NCI-H2196 (cell line): ENCODE results near the gene PAN2.
"Not testable (repeated sequence)": the region's sequence is repeated elsewhere in the genome, so short reads cannot be mapped to it uniquely, and the experiment has no call there.

Experiments
- DNase-seq: peaks from one replicate; lab custom pipeline; 2025; ENCODE audit not compliant: unreplicated experiment; lab: John Stamatoyannopoulos, UW

PAN2 gene

DNA sequence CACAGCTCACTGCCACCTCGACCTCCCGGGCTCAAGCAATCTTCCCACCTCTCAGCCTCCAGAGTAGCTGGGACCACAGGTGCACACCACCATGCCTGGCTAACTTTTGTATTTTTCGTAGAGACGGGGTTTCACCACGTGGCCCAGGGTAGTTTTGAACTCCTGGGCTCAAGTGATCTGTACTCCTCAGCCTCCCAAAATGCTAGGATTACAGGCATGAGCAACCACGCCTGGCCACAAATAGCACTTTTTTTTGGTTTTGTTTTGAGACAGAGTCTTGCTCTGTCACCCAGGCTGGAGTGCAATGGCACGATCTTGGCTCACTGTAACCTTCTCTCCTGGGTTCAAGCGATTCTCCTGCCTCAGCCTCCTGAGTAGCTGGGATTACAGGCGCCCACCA lies 13.5 kb upstream of the PAN2 start:
- DNase-seq, result not testable (repeated sequence)

DNA sequence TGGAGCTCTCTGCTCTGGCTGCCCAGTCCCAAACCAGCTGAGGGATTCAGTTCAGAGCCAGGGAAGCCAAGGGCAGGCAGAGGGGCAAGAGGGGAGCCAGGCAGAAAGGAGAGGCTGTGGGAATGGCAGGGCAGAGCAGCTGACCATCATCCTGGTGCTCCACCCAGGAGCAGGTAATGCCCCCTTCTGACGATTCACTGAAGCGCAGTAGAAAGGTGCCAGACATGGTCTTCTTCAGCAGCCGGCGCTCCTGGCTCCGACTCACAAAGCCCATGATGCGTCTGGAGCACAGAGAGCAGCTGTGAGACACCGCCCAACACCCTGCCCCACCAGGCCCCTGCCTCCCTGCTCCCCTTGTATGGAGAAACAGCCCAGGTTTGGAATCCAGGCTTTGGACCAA lies 12.9 kb upstream of the PAN2 start:
- peak; percentile 7 for DNase-seq

DNA sequence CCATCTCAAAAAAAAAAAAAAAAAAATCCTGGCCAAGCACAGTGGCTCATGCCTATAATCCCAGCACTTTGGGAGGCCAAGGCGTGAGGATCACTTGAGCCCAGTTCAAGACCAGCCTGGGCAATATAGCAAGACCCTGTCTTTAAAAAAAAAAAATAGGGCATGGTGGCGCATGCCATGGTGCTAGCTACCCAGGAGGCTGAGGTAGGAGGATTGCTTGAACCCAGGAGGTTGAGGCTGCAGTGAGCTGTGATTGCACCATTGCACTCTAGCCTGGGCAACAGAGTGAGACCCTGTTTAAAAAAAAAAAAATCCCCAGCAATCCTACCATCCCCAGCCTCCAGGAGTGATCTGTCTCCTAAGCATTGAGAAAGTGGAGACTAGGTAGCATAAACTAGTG lies 8.5 kb upstream of the PAN2 start:
- not testable (repeated sequence) for DNase-seq

DNA sequence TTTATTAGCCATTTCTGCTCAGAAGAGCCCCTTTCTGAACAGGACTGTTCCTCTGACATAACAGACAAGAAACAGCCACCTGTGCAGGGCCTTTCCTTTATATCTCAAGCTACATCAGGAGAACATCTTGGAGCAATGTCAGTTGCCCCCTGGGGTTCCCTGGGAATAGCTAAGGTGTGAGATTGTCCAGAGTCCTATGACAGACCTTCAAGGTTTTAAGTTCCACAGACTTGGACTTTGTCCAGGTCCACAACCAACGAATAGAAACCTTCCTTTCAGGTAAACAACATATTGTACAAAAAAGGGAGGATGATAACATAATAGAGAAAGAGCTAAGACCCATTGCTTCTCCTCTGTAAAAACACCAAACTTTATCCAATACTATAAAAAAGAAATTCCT lies 7.8 kb upstream of the PAN2 start:
- no peak for DNase-seq

DNA sequence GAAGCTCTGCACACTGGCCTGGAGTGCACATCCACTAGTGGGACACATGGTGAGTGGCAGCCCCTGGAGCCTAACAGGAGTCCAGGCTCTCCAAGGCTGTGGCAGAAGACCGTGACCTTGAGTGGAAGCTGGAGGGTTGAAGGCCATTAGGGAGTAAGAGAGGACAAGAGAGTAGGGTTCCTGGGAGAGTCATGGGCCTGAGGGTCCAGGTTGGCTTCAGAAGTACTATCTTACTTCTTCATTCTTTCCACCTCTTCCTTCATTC lies 5.3 kb upstream of the PAN2 start:
- no peak for DNase-seq

DNA sequence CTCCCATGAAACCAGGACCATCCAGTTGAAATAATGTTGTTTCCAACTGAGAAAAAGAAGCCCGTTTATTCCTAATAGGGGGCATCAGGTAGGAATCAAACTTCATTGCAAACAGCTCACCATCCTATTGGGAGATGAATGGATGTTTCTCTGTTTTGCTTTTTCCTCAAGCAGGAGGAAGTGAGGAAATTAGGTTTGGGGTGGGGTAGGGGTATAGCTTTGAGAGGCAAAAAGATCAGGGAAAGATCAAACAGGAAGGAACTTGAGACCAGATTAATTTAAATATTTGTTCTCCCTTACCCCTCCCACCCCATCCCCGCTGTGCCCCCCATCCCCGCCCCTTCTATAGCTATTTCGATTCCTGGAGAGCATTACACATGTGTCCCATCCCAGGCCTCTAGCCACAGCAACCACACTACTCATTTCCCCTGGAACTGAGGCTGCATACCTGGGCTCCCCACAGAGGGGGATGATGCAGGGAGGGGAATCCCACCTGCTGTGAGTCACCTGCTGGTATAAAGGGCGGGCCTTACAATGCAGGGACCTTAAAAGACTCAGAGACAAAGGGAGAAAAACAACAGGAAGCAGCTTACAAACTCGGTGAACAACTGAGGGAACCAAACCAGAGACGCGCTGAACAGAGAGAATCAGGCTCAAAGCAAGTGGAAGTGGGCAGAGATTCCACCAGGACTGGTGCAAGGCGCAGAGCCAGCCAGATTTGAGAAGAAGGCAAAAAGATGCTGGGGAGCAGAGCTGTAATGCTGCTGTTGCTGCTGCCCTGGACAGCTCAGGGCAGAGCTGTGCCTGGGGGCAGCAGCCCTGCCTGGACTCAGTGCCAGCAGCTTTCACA lies 4.7 kb upstream of the PAN2 start, which contains the start of gene IL23A:
IL23A (plus strand) TSS at position 577 of the 850 bp plus-strand sequence; CDS start at position 738, 161 bp downstream.
- DNase-seq, result no peak

DNA sequence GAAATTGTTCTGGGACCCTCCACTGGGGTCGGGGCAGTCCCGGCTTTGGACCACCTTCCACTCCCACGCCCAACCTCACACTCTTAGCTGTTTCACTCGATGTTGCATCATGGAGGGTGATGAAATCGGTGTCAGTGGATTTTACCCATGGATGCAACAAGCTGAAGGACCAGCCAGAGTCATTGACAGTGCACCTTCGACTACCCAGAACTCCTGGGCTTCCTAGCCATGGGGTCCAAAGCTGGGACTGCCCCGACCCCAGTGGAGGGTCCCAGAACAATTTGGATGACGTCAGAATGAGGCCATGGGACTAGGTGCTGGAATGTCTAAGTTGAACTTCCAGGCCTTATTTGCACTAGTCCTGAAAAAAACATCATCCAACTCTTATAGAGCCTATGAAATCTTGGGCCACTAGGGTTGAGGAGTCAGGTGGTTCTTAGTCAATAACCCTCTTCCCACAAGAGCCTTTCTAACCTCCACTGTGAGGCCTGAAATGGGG lies 4.0 kb upstream of the PAN2 start:
- no peak for DNase-seq

DNA sequence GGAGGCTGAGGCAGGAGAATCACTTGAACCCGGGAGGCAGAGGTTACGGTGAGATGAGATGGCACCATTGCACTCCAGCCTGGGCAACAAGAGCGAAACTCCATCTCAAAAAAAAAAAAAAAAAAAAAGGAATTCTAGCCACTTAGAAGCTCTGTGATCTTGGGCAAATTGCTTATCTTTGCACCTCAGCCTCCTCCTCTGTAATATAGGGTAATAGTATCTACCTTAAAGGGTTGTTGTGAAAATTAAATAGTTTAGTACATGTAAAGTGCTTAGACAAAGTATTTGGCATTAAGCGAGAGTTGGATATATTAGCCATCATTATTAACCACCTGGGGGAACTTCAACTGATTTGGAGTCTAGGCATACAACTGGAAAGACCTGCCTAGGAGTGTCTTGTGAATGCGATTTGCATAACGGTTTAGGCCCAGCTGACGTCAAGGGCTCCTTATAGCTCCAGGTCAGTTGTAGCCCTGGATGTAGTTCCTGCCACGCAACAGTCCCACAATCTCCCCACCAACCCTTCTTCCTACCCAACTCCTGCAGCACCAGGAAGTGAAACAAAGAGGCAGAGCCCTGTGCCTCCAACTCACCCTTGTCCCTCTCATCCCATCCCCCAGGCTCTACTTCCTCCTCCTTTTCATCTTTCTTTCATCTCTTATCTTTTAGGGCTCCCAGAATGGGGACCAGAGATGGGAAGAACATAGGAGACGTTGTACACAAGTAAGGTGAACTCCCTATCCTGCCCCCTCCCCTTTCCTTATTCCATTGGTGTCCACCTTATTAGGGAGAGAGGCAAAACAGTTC lies 2.8 kb upstream of the PAN2 start:
- no peak for DNase-seq

DNA sequence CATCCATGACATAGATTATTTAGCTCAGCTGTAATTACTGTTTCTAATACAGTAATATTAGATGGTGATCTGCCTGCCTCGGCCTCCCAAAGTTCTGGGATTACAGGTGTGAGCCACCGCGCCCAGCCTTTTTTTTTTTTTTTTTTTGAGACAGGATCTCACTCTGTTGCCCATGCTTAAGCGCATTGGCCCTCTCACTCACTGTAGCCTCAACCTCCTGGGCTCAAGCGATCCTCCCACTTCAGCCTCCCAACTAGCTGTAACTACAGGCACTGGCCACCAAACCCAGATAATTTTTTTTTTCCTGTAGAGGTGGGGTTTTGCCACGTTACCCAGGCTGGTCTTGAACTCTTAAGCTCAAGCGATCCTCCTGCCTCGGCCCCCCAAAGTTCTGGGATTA lies 1.7 kb upstream of the PAN2 start:
- not testable (repeated sequence) for DNase-seq

DNA sequence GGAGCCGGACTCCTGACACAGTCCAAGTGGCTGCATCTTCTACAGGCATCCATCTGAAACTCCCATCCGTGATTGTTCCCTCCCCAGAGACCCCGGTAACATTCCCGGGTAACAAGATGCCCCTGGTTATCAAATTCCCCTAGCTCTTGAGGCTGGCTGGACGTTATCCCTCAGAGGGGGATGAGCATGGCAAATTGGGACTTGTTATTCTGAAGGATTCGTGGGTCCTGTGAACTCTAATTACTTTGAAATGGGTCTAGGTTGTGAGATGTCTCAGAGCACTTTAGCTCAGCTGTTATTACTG lies 642 bp upstream of the PAN2 start:
- DNase-seq, result no peak

DNA sequence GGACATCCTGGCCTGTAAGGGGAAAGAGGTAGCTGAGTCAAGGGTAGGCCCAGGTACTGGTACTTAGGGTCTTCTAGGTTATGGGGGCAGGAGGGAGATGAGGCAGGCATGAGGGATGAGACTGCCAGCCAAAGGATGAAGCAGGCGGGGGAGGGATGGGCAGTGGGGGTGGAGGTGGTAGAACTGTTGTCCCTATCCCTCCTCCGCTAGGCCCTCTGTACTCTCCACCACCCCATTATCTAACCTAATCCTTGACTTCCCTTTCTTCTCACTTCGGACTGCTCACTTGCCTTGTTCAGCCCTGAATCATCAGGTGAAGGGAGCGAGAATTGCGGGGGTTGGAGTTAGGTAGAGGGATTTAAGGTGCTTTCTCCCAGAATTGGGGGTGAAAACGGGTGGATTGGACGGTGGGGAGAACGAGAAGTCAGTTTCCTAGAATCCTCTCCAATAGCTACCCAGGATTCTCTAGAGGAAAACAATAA lies 562 bp downstream of the PAN2 start:
- no peak for DNase-seq

DNA sequence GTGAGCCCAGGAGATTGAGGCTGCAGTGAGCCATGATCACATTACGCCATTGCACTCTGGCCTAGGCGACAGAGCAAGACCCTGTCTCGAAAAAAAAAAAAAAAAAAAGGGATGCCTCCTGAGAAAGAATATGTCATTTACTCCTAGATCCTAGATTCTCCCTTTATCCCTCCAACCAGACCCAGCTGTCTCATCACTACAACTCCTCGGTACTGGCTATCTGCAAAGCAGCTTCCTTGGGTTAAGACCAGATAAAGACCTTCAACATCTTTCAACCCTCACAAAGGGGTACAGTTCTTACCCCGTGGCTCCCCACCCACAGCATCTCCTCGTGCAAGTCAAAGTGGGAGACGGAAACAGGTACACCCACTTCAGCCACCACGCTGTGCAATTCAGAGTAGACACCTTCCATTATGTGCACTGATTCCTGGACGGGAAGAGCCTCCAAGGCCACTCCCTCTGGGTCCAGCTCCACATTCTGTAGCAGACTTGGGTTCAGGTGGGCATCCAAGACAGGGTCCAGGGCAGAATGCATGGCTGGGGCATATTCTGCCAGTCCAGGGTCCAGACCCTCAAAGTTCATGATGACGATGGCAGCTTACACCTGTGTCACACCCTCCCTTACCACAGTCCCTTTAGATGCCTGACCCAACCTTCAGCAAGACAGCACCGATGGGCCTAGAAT lies 1.1 kb downstream of the PAN2 start:
- no peak for DNase-seq

DNA sequence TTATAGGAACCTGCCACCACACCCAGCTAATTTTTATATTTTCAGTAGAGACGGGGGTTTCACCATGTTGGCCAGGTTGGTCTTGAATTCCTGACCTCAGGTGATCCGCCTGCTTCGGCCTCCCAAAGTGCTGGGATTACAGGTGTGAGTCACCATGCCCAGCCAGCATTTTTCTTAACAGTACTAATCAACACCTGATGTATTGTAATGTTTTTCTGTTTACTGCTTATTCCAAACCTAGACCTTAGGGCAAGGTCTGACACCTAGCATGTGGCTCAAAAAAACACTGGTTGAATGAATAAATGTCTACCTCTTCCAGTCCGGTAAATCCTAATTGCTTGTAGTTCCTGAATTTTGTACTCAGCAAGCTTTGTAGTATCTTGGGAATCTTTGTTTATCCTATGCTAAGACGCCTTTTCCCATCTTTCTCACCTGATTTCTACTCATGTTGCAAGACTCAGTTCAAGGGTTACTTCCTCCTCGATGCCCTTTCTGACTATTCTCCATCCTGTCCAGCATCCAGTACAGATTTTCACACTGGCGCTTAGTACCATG lies 2.8 kb downstream of the PAN2 start:
- no peak for DNase-seq

DNA sequence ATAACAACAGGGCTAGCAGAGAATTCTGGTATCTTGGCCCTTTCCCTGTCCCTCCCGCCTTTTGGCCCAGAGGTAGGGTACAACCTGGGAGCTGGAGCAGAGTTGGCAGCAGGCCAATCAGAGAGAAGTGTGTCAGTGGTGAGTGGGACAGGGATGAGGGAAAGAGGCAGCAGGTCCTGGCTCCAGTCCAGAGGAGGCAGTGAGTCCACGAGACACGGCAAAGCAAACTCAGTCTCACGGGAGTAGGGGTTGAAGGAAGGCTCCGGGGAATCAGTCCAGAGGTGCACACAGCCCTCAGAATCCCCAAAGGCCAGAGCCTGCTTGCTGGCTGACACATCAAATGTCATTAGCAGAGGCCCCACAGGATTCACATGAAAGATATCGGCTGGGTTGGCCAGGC lies 7.3 kb downstream of the PAN2 start:
- no peak for DNase-seq

DNA sequence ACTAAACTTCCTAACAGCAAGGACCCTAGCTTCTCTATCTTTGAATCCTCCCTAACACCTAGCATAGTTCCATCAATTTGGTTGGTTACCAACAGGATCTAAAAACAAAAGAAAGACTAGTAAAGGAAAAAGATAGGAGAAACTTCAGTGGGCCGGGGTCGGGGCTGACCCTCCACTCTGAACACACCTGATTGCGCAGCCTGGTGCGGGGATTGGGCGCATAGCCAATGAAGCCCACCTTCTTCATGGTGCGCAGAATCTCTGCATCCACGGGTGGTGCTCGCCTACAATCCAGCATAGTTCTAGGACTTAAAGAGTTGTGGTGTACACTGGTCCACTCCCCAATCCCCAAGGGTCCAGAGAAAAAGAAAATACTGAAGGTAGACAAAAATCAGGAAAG lies 7.7 kb downstream of the PAN2 start:
- no peak for DNase-seq

DNA sequence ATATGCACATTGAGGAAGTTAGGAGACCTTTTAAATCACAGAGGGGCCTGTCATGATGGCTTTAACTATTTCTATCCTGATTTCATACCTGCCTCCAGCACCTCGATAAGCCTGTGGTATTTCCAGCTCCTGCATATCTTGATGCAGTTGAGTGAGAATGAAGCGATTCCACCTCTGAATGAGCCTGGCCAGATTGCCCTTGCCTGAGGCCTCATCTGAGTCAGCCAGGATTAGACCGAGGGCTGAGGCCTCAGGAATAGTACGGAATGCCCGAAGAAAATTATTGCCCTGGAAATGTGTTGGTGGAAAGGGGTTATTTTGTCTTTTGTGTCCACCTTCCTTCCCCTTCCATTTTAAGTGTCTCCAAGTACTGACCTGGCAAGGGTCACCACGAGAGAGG lies 9.6 kb downstream of the PAN2 start:
- no peak for DNase-seq

DNA sequence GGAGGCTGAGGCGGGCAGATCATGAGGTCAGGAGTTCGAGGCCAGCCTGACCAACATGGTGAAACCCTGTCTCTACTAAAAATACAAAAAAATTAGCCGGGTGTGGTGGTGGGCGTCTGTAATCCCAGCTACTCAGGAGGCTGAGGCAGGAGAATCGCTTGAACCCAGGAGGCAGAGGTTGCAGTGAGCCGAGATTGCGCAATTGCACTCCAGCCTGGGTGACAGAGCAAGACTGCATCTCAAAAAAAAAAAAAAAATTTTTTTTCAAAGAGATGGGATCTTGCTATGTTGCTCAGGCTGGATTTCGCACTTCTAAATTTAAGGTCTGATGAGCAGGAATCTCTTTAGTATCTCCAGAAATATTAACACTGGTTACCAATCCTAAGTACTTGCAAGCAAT lies 12.2 kb downstream of the PAN2 start:
- not testable (repeated sequence) for DNase-seq

DNA sequence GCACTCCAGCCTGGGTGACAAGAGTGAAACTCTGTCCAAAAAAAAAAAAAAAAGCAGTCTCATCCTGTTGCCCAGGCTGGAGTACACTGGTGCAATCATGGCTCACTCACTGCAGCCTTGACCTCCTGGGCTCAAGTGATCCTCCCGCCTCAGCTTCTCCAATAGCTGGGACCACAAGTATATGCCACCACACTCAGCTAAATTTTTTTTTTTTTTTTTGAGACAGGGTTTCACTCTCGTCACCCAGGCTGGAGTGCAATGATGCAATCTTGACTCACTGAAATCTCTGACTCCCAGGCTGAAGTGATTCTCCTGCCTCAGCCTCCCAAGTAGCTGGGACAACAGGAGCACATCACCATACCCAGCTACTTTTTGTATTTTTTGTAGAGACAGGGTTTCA lies 12.8 kb downstream of the PAN2 start:
- DNase-seq, result no peak

DNA sequence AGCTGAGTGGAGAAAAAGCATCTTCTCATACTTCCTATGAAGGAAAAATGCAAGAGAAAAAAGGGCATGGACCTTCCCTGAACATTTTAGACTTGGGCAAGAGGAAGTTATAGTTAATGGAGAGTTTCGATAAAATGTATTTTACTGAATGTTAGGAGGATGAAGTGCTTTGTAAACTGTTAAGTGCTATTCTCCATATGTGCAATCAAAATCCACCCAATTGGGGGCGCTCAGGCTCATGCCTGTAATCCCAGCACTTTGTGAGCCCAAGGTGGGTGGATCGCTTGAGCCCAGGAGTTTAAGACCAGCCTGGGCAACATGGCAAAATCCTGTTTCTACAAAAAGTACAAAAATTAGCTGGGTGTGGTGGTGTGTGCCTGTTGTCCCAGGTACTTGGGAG lies 16.1 kb downstream of the PAN2 start:
- no peak for DNase-seq

DNA sequence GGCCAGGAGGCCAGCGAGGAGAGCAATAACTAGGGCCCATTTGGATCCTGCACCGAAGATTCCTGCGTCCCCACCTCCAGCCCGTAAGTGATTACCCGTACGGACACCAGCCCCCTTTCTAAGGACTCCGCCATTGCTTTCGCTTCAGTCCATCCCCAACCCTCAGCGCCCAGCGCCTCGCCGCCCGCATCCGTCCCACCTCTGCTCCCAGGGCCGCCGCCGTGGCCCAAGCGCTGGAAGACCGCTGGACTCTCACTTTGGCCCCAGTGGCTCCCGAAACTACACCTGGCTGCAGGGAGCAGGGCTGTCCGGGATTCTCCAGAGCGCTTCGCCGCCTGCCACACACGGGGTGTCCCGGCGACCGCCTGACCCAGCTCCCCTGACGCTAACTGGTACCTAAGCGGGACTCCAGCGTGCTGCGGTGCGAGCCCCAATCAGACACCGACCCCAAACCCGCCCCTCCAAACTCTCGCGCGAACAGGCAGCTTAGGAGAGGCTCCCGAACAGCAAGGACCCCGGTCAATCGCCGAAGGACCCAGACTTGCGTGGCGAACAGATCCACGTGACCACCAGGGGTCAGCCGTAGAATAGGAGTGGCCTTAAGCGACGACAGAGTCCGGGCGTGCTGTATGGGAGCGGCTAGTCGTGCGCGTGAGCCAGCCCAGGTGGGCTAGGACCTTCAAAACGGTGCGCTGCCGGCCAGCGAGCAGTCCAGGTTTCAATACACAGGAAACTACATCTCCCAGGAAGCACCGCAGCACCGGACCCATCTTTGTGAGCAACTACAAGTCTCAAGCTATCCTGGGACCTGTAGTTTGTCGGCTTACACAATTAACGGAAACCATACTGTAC lies 18.0 kb downstream of the PAN2 start, which contains the start of gene CNPY2:
CNPY2 (minus strand) TSS at position 367 of the 852 bp plus-strand sequence. CDS start 771 bp downstream, outside the sequence.
- peak; percentile 95 for DNase-seq
